ENCODE results near the gene STMND1.

DNA sequence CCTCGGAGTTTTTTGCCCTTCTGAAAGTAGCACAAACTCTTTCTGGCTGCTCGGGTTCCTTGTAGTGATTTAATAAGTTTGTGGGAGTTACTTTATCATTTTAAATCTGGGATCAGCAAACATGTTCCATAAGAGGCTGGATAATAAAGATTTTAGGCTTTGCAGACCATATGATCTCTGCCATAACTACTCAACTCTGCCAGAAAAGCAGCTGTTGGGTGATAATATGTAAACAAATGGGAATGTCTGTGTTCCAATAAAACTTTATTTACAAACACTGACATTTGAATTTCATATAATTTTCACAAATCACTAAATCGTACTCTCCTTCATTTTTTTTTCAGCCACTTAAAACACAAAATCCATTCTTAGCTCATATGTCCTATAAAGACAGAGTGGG, 3.9 kb upstream of the STMND1 start:
- TF ChIP-seq EZH2 (IDR thresholded peaks at IDR 0.05; ENCODE audit: low read depth, unreplicated experiment) = no peak
- TF ChIP-seq CTCF (conservative IDR thresholded peaks at IDR 0.05; ENCODE audit: low read depth in 2 of 2) = no peak
- TF ChIP-seq POLR2AphosphoS5 (IDR thresholded peaks at IDR 0.05; ENCODE audit: low read depth) = no peak

Measured in GM23338 (cell line).